Hematopoietic multipotent progenitor cell treated with erythropoietin and hydrocortisone succinate and interleukin-3 and kit ligand, for 15 days (in vitro differentiated cells): ENCODE data around the gene CHL1.

Experiments
- DNase-seq: peaks from one replicate; pipeline ENCODE4 v3.0.0-alpha.2; 2015; ENCODE audit warnings: low spot score

CHL1 gene

GRCh38 chr3:399647-400046 lies 203.1 kb downstream of the CHL1 start:
- DNase-seq: no peak

- DNase-seq: no peak
These were observed 207.3 kb downstream of the CHL1 start for GRCh38 chr3:403826-404225.

- DNase-seq: no peak
These were observed 212.4 kb downstream of the CHL1 start for GRCh38 chr3:409011-409410.

GRCh38 chr3:411226-411625 lies 214.7 kb downstream of the CHL1 start:
- no peak for DNase-seq

- no peak for DNase-seq
These were observed 217.5 kb downstream of the CHL1 start for GRCh38 chr3:414063-414462.

GRCh38 chr3:418239-418929 lies 221.8 kb downstream of the CHL1 start:
- DNase-seq: no peak

GRCh38 chr3:420584-420983 lies 224.0 kb downstream of the CHL1 start:
- no peak for DNase-seq

- no peak for DNase-seq
These were observed 228.5 kb downstream of the CHL1 start for GRCh38 chr3:425079-425478.

- no peak for DNase-seq
These were observed 229.5 kb downstream of the CHL1 start for GRCh38 chr3:426072-426471.

- DNase-seq: no peak
These were observed 230.6 kb downstream of the CHL1 start for GRCh38 chr3:427128-427527.

- DNase-seq: no peak
These were observed 233.6 kb downstream of the CHL1 start for GRCh38 chr3:430186-430585.

GRCh38 chr3:435161-435560 lies 238.6 kb downstream of the CHL1 start:
- DNase-seq: no peak

GRCh38 chr3:436053-436452 lies 239.5 kb downstream of the CHL1 start:
- no peak for DNase-seq

GRCh38 chr3:440826-441225 lies 244.3 kb downstream of the CHL1 start:
- DNase-seq: no peak

GRCh38 chr3:445960-446359 lies 249.4 kb downstream of the CHL1 start:
- no peak for DNase-seq

- DNase-seq: no peak
These were observed 251.1 kb downstream of the CHL1 start for GRCh38 chr3:447671-448070.

GRCh38 chr3:449711-450110 lies 253.1 kb downstream of the CHL1 start:
- DNase-seq: no peak

- DNase-seq: no peak
These were observed 255.7 kb downstream of the CHL1 start for GRCh38 chr3:452221-452620.

- DNase-seq: no peak
These were observed 256.5 kb downstream of the CHL1 start for GRCh38 chr3:453106-453505.

GRCh38 chr3:454986-455385 lies 258.4 kb downstream of the CHL1 start:
- DNase-seq: no peak

GRCh38 chr3:458124-458523 lies 261.6 kb downstream of the CHL1 start:
- DNase-seq: no peak

- no peak for DNase-seq
These were observed 262.2 kb downstream of the CHL1 start for GRCh38 chr3:458653-459310.
